HepG2 (cell line): Measurements from ENCODE around the gene HOXB4. TPM values are rescaled to one million over a fixed set of nuclear protein-coding genes. Genes with fewer than 3 reads are reported as not detected.

Experiments used
- ATAC-seq: fragments of 200-7000 bp; cut with Tn5 transposase; 3 replicates; pipeline ENCODE4 v1.9.1; 2020; ENCODE audit warnings: mild to moderate bottlenecking, moderate library complexity
- BruUV-seq: library from RNA; stranded (reverse); fragments of 400-500 nt; replicated peaks from 2 replicates; lab custom pipeline; 2021; lab: Mats Ljungman, UMichigan
- CTCF ChIA-PET: fragments of 300-600 bp; formaldehyde crosslinking; extraction: SDS; loops from one replicate; lab custom pipeline; 2021; ENCODE audit warnings: low total read pairs, inconsistent platforms, low intra/inter-chr PET ratio; lab: Yijun Ruan, JAX
- POLR2A ChIA-PET: fragments of 350-600 bp; sonication (Branson Sonifier 250); formaldehyde crosslinking; loops from one replicate; lab custom pipeline; 2020; ENCODE audit warnings: antibody characterized with exemption, inconsistent platforms; lab: Yijun Ruan, JAX
- DNase-seq: peaks from one replicate; pipeline ENCODE4 v3.0.0-alpha.2; 2015; ENCODE audit warnings: low spot score
- FAIRE-seq: peaks from 3 replicates; lab custom pipeline; 2011; peaks lifted over from hg19 to GRCh38; lab: Jason Lieb, UNC
- H2AFZ ChIP-seq: one replicate; pipeline ENCODE4 v1.6.1; 2011; ENCODE audit warnings: low read length, inconsistent platforms
- H3K27ac ChIP-seq: fragments of 300-600 bp; 3 replicates; pipeline ENCODE4 v1.8.0; 2011; ENCODE audit warnings: mixed run types, mild to moderate bottlenecking, mixed read lengths, low read length, inconsistent platforms; ENCODE audit not compliant: insufficient read depth; ENCODE audit errors: extremely low read length
- H3K27me3 ChIP-seq, 2 experiments: fragments of 200-600 bp in 1 of 2; 2 replicates in 1 of 2; 3 replicates in 1 of 2; pipeline versions ENCODE4 v1.6.0 to v1.8.0; 2011; ENCODE audit warnings: low read length in 2 of 2, mild to moderate bottlenecking in 2 of 2, moderate library complexity in 2 of 2, inconsistent platforms in 1 of 2; ENCODE audit not compliant: insufficient read depth in 2 of 2, control insufficient read depth in 1 of 2
- H3K36me3 ChIP-seq, 2 experiments: fragments of 200-600 bp in 1 of 2; replicated peaks in 1 of 2; 2 replicates in 1 of 2; 3 replicates in 1 of 2; pipeline versions ENCODE4 v1.5.1 to v1.8.0; 2011; ENCODE audit warnings: low read length in 2 of 2, inconsistent platforms in 1 of 2; ENCODE audit not compliant: insufficient read depth in 2 of 2, control insufficient read depth in 1 of 2
- H3K4me1 ChIP-seq: 2 replicates; pipeline ENCODE4 v1.5.1; 2012; ENCODE audit warnings: low read length, inconsistent platforms; ENCODE audit not compliant: insufficient read depth
- H3K4me2 ChIP-seq: 2 replicates; pipeline ENCODE4 v1.6.0; 2011; ENCODE audit warnings: low read depth, low read length, inconsistent platforms
- H3K4me3 ChIP-seq, 3 experiments: fragments of 200-600 bp in 1 of 3; sonication (generic), shearing (Covaris generic) in 1 of 3; replicated peaks in 1 of 3; 2 replicates each; pipeline ENCODE4 v1.5.1; 2011 to 2016; ENCODE audit warnings: low read length in 3 of 3, inconsistent platforms in 2 of 3, low read depth in 2 of 3, mild to moderate bottlenecking in 2 of 3, control low read depth in 1 of 3, mixed read lengths in 1 of 3; ENCODE audit not compliant: insufficient read depth in 1 of 3
- H3K79me2 ChIP-seq: one replicate; pipeline ENCODE4 v1.6.1; 2011; ENCODE audit warnings: low read length, inconsistent platforms; ENCODE audit not compliant: insufficient read depth
- H3K9ac ChIP-seq: 2 replicates; pipeline ENCODE4 v1.6.0; 2011; ENCODE audit warnings: mild to moderate bottlenecking, low read depth, low read length, inconsistent platforms; ENCODE audit not compliant: insufficient read depth
- H3K9me3 ChIP-seq: 2 replicates; pipeline ENCODE4 v1.5.1; 2012; ENCODE audit warnings: mild to moderate bottlenecking, low read length
- H4K20me1 ChIP-seq: 2 replicates; pipeline ENCODE4 v1.6.0; 2011; ENCODE audit warnings: inconsistent platforms, mild to moderate bottlenecking, low read length, moderate library complexity; ENCODE audit not compliant: insufficient read depth
- CCAR2 ChIP-seq: fragments of 200-400 bp; formaldehyde crosslinking; optimal IDR thresholded peaks from 2 replicates; pipeline ENCODE3; 2018; ENCODE audit warnings: low read depth, mild to moderate bottlenecking, low read length, moderate library complexity
- GATAD2A ChIP-seq: IDR thresholded peaks from 2 replicates; pipeline ENCODE4 v1.6.1; 2016
- HNRNPLL ChIP-seq: fragments of 200-400 bp; formaldehyde crosslinking; IDR thresholded peaks from 2 replicates; pipeline ENCODE4 v1.6.1; 2017; ENCODE audit warnings: mild to moderate bottlenecking, low read depth, low read length; ENCODE audit not compliant: poor library complexity, severe bottlenecking
- JUNB ChIP-seq: sonication (generic); formaldehyde crosslinking; IDR thresholded peaks from 2 replicates; pipeline ENCODE4 v1.8.0; 2022; ENCODE audit warnings: missing genetic modification reagents, mild to moderate bottlenecking, borderline replicate concordance
- KDM2A ChIP-seq: sonication (generic); formaldehyde crosslinking; IDR thresholded peaks from 2 replicates; pipeline ENCODE4 v1.4.0; 2020; ENCODE audit warnings: low read depth, missing genetic modification reagents, borderline replicate concordance
- MYNN ChIP-seq: sonication (generic); formaldehyde crosslinking; IDR thresholded peaks from 2 replicates; pipeline ENCODE4 v1.4.0; 2020; ENCODE audit warnings: mild to moderate bottlenecking, low read depth, missing genetic modification reagents
- NBN ChIP-seq: fragments of 450-650 bp; conservative IDR thresholded peaks from 2 replicates; pipeline ENCODE4 v1.6.1; 2017
- NRL ChIP-seq: sonication (generic); formaldehyde crosslinking; IDR thresholded peaks from 2 replicates; pipeline ENCODE4 v1.5.0; 2020; ENCODE audit warnings: missing genetic modification reagents, mild to moderate bottlenecking, moderate library complexity, borderline replicate concordance
- TOPORS ChIP-seq: sonication (generic); formaldehyde crosslinking; IDR thresholded peaks from 2 replicates; pipeline ENCODE4 v1.8.0; 2023; ENCODE audit warnings: mild to moderate bottlenecking, missing genetic modification reagents
- ZFP90 ChIP-seq: sonication (generic); formaldehyde crosslinking; IDR thresholded peaks from 2 replicates; pipeline ENCODE4 v1.8.0; 2022; ENCODE audit warnings: missing genetic modification reagents, mild to moderate bottlenecking, inconsistent platforms, borderline replicate concordance
- ZNF569 ChIP-seq: sonication (generic); formaldehyde crosslinking; IDR thresholded peaks from 2 replicates; pipeline ENCODE4 v1.5.0; 2020; ENCODE audit warnings: mild to moderate bottlenecking, missing genetic modification reagents, moderate library complexity, borderline replicate concordance
- ZNF703 ChIP-seq: sonication (generic); formaldehyde crosslinking; IDR thresholded peaks from 2 replicates; pipeline ENCODE4 v1.5.1; 2020; ENCODE audit warnings: missing genetic modification reagents, mild to moderate bottlenecking, moderate library complexity, borderline replicate concordance
- ZNF879 ChIP-seq: sonication (generic); formaldehyde crosslinking; IDR thresholded peaks from 2 replicates; pipeline ENCODE4 v1.8.1; 2023; ENCODE audit warnings: missing genetic modification reagents
- ZNF891 ChIP-seq: sonication (generic); formaldehyde crosslinking; IDR thresholded peaks from 2 replicates; pipeline ENCODE4 v1.5.0; 2020; ENCODE audit warnings: mild to moderate bottlenecking, missing genetic modification reagents
- WGBS: methylation state at CpG from one replicate; pipeline ENCODE4 v1.1.6; 2017; ENCODE audit warnings: low lambda C conversion rate; 5-methylcytosine and 5-hydroxymethylcytosine counted together
- in situ Hi-C: cut with HindIII; loops from 2 replicates; pipeline ENCODE4 v1.10.0; 2017; ENCODE audit warnings: low pct_unique_long_range_greater_than_20kb; ENCODE audit not compliant: extremely low pct_ligation_motif_present
- intact Hi-C: fragments of 100-400 bp; cut with micrococcal nuclease; formaldehyde crosslinking; loops from one replicate; pipeline ENCODE4 v1.10.0; 2022; ENCODE audit not compliant: unreplicated experiment
- polyA plus RNA-seq, 8 experiments: library from polyadenylated mRNA; depleted of rRNA in 3 of 8; stranded (reverse) in 7 of 8; unstranded in 1 of 8; fragments of >200 nt; fragmentation: Illumina TruSeq in 4 of 8; extraction: Trizol in 4 of 8; gene quantifications; 2 replicates each; pipeline versions ENCODE4 v1.2.1 to v1.2.3, GENCODE V29; 2011 to 2016; ENCODE audit warnings: low read depth in 4 of 8, missing spikeins in 1 of 8, mixed read lengths in 1 of 8; ENCODE audit not compliant: insufficient read depth in 1 of 8
- total RNA-seq, 5 experiments: library from RNA; depleted of rRNA; stranded (reverse); fragments of >200 nt; fragmentation: Illumina TruSeq; extraction: Trizol; gene quantifications; 2 replicates each; pipeline ENCODE4 v1.2.3, GENCODE V29; 2016; ENCODE audit warnings: low read depth in 1 of 5
- TF ChIP-seq, protein P1 (sequence below): sonication (generic); formaldehyde crosslinking; IDR thresholded peaks from 2 replicates; pipeline ENCODE4 v1.4.0; 2020; ENCODE audit warnings: missing genetic modification reagents
- TF ChIP-seq, protein P2 (sequence below): sonication (generic); formaldehyde crosslinking; IDR thresholded peaks from 2 replicates; pipeline ENCODE4 v1.9.0; 2022; ENCODE audit warnings: missing genetic modification reagents, mild to moderate bottlenecking, borderline replicate concordance
- TF ChIP-seq, protein P3 (sequence below), 2 experiments: fragments of 450-650 bp in 1 of 2; sonication (generic) in 1 of 2; formaldehyde crosslinking; IDR thresholded peaks; 2 replicates each; pipeline versions ENCODE4 v1.5.0 to v1.8.0; 2020 to 2022; ENCODE audit warnings: mild to moderate bottlenecking in 1 of 2, missing genetic modification reagents in 1 of 2
- TF ChIP-seq, protein P4 (sequence below): sonication (generic); formaldehyde crosslinking; IDR thresholded peaks from 2 replicates; pipeline ENCODE4 v1.4.0; 2020; ENCODE audit warnings: missing genetic modification reagents

HOXB4 gene
- total and polyA plus RNA-seq, 2 of the 13 experiments (the other 11 are each of a cell fraction or from before 2014, with no cell fraction given) = not detected

DNA sequence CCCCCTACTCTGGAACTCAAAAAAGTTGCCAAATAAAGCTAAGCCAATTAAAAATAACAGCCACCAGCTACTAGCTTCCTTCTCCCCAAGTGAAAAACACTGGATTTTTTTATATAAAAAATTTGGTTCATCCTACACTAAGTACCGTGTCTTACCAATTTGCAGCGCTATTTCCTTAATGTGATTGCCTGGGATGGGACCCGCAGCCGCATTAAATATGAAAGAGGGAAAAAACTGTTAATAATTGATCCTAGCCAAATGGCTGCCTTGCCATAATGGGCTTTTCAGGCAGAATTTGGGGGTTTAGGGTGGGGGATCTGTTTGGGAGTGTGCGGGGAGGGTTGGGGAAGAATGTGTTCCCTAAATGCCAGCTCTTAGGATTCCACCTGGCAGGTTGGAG lies 46.0 kb upstream of the HOXB4 start:
- TF ChIP-seq, protein P1, sequence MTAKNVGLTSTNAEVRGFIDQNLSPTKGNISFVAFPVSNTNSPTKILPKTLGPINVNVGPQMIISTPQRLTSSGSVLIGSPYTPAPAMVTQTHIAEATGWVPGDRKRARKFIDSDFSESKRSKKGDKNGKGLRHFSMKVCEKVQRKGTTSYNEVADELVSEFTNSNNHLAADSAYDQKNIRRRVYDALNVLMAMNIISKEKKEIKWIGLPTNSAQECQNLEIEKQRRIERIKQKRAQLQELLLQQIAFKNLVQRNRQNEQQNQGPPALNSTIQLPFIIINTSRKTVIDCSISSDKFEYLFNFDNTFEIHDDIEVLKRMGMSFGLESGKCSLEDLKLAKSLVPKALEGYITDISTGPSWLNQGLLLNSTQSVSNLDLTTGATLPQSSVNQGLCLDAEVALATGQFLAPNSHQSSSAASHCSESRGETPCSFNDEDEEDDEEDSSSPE (CRISPR knock-in tag) = no peak
- TF ChIP-seq TOPORS (CRISPR knock-in tag) (no peak), NBN (no peak), CCAR2 (no peak), HNRNPLL (no peak), ZFP90 (CRISPR knock-in tag) (no peak), NRL (no peak), MYNN (CRISPR knock-in tag) (no peak), ZNF891 (CRISPR knock-in tag) (no peak), GATAD2A (no peak), ZNF879 (CRISPR knock-in tag) (no peak), ZNF569 (CRISPR knock-in tag) (no peak), KDM2A (CRISPR knock-in tag) (no peak), ZNF703 (CRISPR knock-in tag) (no peak), JUNB (CRISPR knock-in tag) (no peak)
- TF ChIP-seq, protein P2, sequence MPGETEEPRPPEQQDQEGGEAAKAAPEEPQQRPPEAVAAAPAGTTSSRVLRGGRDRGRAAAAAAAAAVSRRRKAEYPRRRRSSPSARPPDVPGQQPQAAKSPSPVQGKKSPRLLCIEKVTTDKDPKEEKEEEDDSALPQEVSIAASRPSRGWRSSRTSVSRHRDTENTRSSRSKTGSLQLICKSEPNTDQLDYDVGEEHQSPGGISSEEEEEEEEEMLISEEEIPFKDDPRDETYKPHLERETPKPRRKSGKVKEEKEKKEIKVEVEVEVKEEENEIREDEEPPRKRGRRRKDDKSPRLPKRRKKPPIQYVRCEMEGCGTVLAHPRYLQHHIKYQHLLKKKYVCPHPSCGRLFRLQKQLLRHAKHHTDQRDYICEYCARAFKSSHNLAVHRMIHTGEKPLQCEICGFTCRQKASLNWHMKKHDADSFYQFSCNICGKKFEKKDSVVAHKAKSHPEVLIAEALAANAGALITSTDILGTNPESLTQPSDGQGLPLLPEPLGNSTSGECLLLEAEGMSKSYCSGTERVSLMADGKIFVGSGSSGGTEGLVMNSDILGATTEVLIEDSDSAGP = no peak
- TF ChIP-seq, protein P3, sequence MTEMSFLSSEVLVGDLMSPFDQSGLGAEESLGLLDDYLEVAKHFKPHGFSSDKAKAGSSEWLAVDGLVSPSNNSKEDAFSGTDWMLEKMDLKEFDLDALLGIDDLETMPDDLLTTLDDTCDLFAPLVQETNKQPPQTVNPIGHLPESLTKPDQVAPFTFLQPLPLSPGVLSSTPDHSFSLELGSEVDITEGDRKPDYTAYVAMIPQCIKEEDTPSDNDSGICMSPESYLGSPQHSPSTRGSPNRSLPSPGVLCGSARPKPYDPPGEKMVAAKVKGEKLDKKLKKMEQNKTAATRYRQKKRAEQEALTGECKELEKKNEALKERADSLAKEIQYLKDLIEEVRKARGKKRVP (CRISPR knock-in tag; IDR thresholded peaks at IDR 0.05) = no peak
- TF ChIP-seq, protein P4, sequence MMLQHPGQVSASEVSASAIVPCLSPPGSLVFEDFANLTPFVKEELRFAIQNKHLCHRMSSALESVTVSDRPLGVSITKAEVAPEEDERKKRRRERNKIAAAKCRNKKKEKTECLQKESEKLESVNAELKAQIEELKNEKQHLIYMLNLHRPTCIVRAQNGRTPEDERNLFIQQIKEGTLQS (CRISPR knock-in tag) = no peak
- Histone ChIP-seq H2AFZ (no peak overlapping the region), H3K27me3 (peaks cover 43 to 99% of the 10 kb centered on the region in 2 experiments), H3K4me3 (no peak overlapping the region), H4K20me1 (0 out of 2 replicates have a peak, but pooled peaks cover 2% of the 10 kb centered on the region), H3K27ac (no peak overlapping the region), H3K79me2 (no peaks in the 10 kb centered on the region), H3K9me3 (no peaks in the 10 kb centered on the region), H3K9ac (no peak overlapping the region), H3K4me1 (no peaks in the 10 kb centered on the region), H3K4me2 (no peak overlapping the region), H3K36me3 (no peaks in the 10 kb centered on the region)
- no peak for DNase-seq
- no TSS peak for BruUV-seq
- intact Hi-C loops = no loop called here
- CTCF ChIA-PET = no interaction called here
- no peak for FAIRE-seq
- in situ Hi-C loops = no loop called here
- ATAC-seq = no peak
- POLR2A ChIA-PET = no interaction called here
- 0% methylated on average over 5 of the region's 5 CpGs for WGBS
